Chondrocyte (in vitro differentiated cells): ENCODE data around the gene CYP4A22. TPM values are rescaled to one million over a fixed set of nuclear protein-coding genes. Genes with fewer than 3 reads are reported as not detected.
"Not testable (repeated sequence)": the region's sequence is repeated elsewhere in the genome, so short reads cannot be mapped to it uniquely, and the experiment has no call there.

Experiments used
- DNase-seq: peaks from one replicate; pipeline ENCODE4 v3.0.0; 2021; ENCODE audit warnings: mixed read lengths, low spot score
- H3K27ac Mint-ChIP-seq: one replicate; pipeline ENCODE4 v1.8.0; 2021; ENCODE audit warnings: mild to moderate bottlenecking, moderate library complexity, mixed read lengths; ENCODE audit not compliant: unreplicated experiment
- H3K27me3 Mint-ChIP-seq: 2 replicates; pipeline ENCODE4 v1.8.0; 2021; ENCODE audit warnings: low read depth, mixed read lengths
- H3K36me3 Mint-ChIP-seq: 2 replicates; pipeline ENCODE4 v1.8.0; 2021; ENCODE audit warnings: low read depth, mixed read lengths
- H3K4me1 Mint-ChIP-seq: 2 replicates; pipeline ENCODE4 v1.8.0; 2021; ENCODE audit warnings: low read depth, mild to moderate bottlenecking, mixed read lengths
- H3K4me3 Mint-ChIP-seq: one replicate; pipeline ENCODE4 v1.8.0; 2021; ENCODE audit warnings: mild to moderate bottlenecking, moderate library complexity, mixed read lengths; ENCODE audit not compliant: unreplicated experiment
- H3K9me3 Mint-ChIP-seq: 2 replicates; pipeline ENCODE4 v1.8.0; 2021; ENCODE audit warnings: low read depth, mixed read lengths
- CTCF ChIP-seq: fragments of 200-600 bp; sonication (generic); IDR thresholded peaks from 2 replicates; pipeline ENCODE4 v1.5.0; 2021; ENCODE audit warnings: antibody characterized with exemption, mild to moderate bottlenecking, moderate library complexity
- total RNA-seq: library from RNA; stranded (reverse); gene quantifications from 3 replicates; pipeline ENCODE4 v1.2.1, GENCODE V29; 2021

Gene CYP4A22
- total RNA-seq, 1 donor from 2014 or later: not detected

- Mint-ChIP-seq H3K27me3 (peaks cover 9% of the 10 kb centered on the region), H3K36me3 (peaks cover 2% of the 10 kb centered on the region), H3K4me1 (no peaks in the 10 kb centered on the region)
Measured at GRCh38 chr1:47137925-47138615, 829 bp downstream of the CYP4A22 start.

GRCh38 chr1:47140358-47140757 is 3.1 kb downstream of the CYP4A22 start:
- H3K27ac Mint-ChIP-seq, H3K36me3 Mint-ChIP-seq, H3K4me1 Mint-ChIP-seq, H3K9me3 Mint-ChIP-seq, H3K4me3 Mint-ChIP-seq, H3K27me3 Mint-ChIP-seq, DNase-seq: not testable (repeated sequence)

More at GRCh38 chr1:47137925-47138615, 829 bp downstream of the CYP4A22 start:
- Mint-ChIP-seq H3K27ac (no peak overlapping the region), H3K4me3 (no peak overlapping the region), H3K9me3 (no peaks in the 10 kb centered on the region)
- no peak for TF ChIP-seq CTCF
- DNase-seq: no peak

- TF ChIP-seq CTCF: peak; percentile 34
- not testable (repeated sequence) for H3K9me3 Mint-ChIP-seq, H3K27ac Mint-ChIP-seq, DNase-seq, H3K4me1 Mint-ChIP-seq, H3K36me3 Mint-ChIP-seq, H3K4me3 Mint-ChIP-seq
- peaks cover 12% of the 10 kb centered on the region for H3K27me3 Mint-ChIP-seq
Measured at GRCh38 chr1:47143654-47144053, 6.4 kb downstream of the CYP4A22 start.

- H3K36me3 Mint-ChIP-seq, DNase-seq, H3K27ac Mint-ChIP-seq, H3K4me3 Mint-ChIP-seq, H3K4me1 Mint-ChIP-seq, H3K9me3 Mint-ChIP-seq: not testable (repeated sequence)
- H3K27me3 Mint-ChIP-seq: peaks cover 16% of the 10 kb centered on the region
Measured at GRCh38 chr1:47146495-47146894, 9.3 kb downstream of the CYP4A22 start.

GRCh38 chr1:47147047-47147785 is 10.0 kb downstream of the CYP4A22 start:
- DNase-seq: no peak
- Mint-ChIP-seq H3K27me3 (peaks cover 14% of the 10 kb centered on the region), H3K4me3 (no peak overlapping the region), H3K9me3 (no peaks in the 10 kb centered on the region), H3K27ac (no peak overlapping the region), H3K36me3 (no peaks in the 10 kb centered on the region), H3K4me1 (no peaks in the 10 kb centered on the region)
- TF ChIP-seq CTCF: no peak

- H3K36me3 Mint-ChIP-seq, H3K4me1 Mint-ChIP-seq, H3K9me3 Mint-ChIP-seq, H3K27ac Mint-ChIP-seq, H3K4me3 Mint-ChIP-seq, DNase-seq: not testable (repeated sequence)
- peaks cover 17% of the 10 kb centered on the region for H3K27me3 Mint-ChIP-seq
Measured at GRCh38 chr1:47149162-47149561, 11.9 kb downstream of the CYP4A22 start.

GRCh38 chr1:47156457-47156856 is 19.2 kb downstream of the CYP4A22 start:
- not testable (repeated sequence) for H3K36me3 Mint-ChIP-seq, DNase-seq, H3K4me3 Mint-ChIP-seq, H3K27ac Mint-ChIP-seq, H3K4me1 Mint-ChIP-seq
- H3K27me3 Mint-ChIP-seq: peaks cover 12% of the 10 kb centered on the region
- H3K9me3 Mint-ChIP-seq: peaks cover 26% of the 10 kb centered on the region

- not testable (repeated sequence) for H3K27ac Mint-ChIP-seq, DNase-seq, H3K4me3 Mint-ChIP-seq, H3K36me3 Mint-ChIP-seq, H3K4me1 Mint-ChIP-seq
- peaks cover 14% of the 10 kb centered on the region for H3K27me3 Mint-ChIP-seq
- H3K9me3 Mint-ChIP-seq: peaks cover 30% of the 10 kb centered on the region
Measured at GRCh38 chr1:47157957-47158356, 20.7 kb downstream of the CYP4A22 start.
